ENCODE data around the gene BMPR1B. TPM values are rescaled to one million over a fixed set of nuclear protein-coding genes. Genes with fewer than 3 reads are reported as not detected.

BMPR1B gene
- total and polyA plus RNA-seq, 12 donors, result 0.04 to 7.8 (median 2.5) TPM

DNA sequence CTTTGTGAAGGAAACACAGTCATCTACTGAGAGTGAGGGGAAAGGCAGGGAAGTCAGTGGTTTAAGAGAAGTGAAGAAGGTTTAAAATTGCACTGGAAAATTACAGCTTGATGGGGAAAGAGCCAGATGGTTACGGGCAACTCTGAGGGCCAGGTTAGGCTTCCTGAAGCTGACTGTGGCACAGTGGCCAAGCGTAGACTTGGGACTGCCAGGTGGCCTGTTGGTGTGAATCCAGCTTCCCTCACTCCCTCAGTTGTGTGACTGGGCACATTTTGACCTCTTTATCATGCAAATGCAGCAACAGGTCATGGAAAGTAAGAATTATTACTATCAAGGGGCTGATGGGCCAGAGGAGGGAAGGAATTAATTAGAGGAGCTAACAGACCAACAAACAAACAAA lies 400.9 kb downstream of the BMPR1B start:
- H3K27me3 ChIP-seq, result no peaks in the 10 kb centered on the region
- 92 to 98% methylated on average over 2 of the region's 2 CpGs for WGBS, 2 donors
- H3K4me1 ChIP-seq, result peaks cover 0 to 4% (median 0%) of the 10 kb centered on the region in 9 donors
- intact Hi-C loops (cut with DNase I), result no loop called here
- no peak overlapping the region for H3K4me3 ChIP-seq
- ATAC-seq (no peak), DNase-seq (no peak)
- H3K9me3 ChIP-seq, result no peaks in the 10 kb centered on the region
- H3K36me3 ChIP-seq, result no peaks in the 10 kb centered on the region
- H3K27ac ChIP-seq, result no peak overlapping the region
- TF ChIP-seq, protein P1, sequence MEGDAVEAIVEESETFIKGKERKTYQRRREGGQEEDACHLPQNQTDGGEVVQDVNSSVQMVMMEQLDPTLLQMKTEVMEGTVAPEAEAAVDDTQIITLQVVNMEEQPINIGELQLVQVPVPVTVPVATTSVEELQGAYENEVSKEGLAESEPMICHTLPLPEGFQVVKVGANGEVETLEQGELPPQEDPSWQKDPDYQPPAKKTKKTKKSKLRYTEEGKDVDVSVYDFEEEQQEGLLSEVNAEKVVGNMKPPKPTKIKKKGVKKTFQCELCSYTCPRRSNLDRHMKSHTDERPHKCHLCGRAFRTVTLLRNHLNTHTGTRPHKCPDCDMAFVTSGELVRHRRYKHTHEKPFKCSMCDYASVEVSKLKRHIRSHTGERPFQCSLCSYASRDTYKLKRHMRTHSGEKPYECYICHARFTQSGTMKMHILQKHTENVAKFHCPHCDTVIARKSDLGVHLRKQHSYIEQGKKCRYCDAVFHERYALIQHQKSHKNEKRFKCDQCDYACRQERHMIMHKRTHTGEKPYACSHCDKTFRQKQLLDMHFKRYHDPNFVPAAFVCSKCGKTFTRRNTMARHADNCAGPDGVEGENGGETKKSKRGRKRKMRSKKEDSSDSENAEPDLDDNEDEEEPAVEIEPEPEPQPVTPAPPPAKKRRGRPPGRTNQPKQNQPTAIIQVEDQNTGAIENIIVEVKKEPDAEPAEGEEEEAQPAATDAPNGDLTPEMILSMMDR (IDR thresholded peaks at IDR 0.05), result no peak

DNA sequence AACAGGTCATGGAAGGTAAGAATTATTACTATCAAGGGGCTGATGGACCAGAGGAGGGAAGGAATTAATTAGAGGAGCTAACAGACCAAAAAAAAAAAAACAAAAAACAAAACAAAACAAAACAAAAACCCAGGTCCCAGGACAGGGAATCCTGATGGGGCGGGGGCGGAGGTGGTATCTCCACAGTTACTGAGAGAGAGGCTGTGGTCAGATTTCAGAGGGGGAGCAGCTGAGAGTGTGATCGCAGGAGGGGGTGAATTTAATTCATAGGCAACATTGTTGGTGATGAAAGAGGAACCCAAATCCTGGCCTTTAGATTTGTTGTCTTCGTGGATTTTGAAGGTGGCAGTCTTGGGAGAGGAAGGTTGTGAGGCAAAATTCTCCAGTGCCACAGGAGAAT lies 401.6 kb downstream of the BMPR1B start:
- no peak for DNase-seq
- no peak for ATAC-seq
- Histone ChIP-seq H3K4me1 (peaks cover 0 to 4% (median 0%) of the 10 kb centered on the region in 9 donors), H3K4me3 (no peak overlapping the region), H3K9me3 (no peaks in the 10 kb centered on the region), H3K27ac (no peak overlapping the region), H3K27me3 (peaks cover 0 to 5% (median 0%) of the 10 kb centered on the region in 7 donors), H3K36me3 (no peaks in the 10 kb centered on the region)
- WGBS, 2 donors, result 86% methylated on average over 4 of the region's 4 CpGs
- TF ChIP-seq, protein P1 (IDR thresholded peaks at IDR 0.05), result no peak
- intact Hi-C loops (cut with DNase I), result no loop called here

DNA sequence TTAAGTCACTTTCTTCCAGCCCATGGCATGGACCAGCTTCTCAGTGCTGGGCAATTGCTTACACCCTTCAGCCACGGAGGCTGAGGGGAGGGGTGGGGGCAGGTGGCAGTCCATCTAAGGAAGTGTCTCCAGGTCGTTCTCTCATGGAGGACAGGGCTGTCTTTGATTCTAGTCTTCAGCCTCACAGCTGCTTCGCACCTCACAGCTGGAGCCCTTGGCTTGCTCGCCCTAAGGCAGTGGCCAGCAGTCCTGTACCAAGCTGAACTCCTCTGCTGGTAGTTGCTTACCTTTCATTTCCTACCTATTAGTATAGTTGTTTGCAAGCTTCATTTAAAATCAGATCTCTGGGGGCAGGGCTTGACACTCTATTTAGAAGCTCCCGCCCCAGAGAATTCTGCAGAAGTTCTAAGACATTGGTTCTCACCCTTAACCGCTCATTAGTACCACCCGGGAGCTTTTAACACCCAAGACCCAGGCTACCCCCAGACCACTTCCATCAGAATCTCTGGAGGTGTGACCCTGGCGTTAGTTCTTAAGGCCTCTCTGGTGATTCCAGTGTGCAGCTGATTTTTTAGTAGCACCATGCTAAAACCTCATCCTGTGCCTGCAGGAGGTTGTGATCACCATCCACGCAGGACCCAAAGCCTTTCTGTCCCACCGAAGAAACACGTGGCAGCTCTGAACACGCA lies 404.2 kb downstream of the BMPR1B start:
- DNase-seq, result no peak
- H3K9me3 ChIP-seq, result no peaks in the 10 kb centered on the region
- ATAC-seq, result no peak
- H3K4me3 ChIP-seq, result no peak overlapping the region
- intact Hi-C loops (cut with DNase I), result loop anchor here in 3 of 10 donors (5.0 to 10.0 kb wide), 2 partner anchors 383 to 875 kb away; partner anchors contain the start of gene UNC5C (in 2 of the 3)
- no peaks in the 10 kb centered on the region for H3K4me1 ChIP-seq
- H3K27me3 ChIP-seq, result peaks cover 0 to 5% (median 0%) of the 10 kb centered on the region in 7 donors
- no peak overlapping the region for H3K27ac ChIP-seq
- TF ChIP-seq, protein P1 (IDR thresholded peaks at IDR 0.05), result no peak
- no peaks in the 10 kb centered on the region for H3K36me3 ChIP-seq
- 84 to 85% methylated on average over 12 of the region's 12 CpGs for WGBS, 2 donors

DNA sequence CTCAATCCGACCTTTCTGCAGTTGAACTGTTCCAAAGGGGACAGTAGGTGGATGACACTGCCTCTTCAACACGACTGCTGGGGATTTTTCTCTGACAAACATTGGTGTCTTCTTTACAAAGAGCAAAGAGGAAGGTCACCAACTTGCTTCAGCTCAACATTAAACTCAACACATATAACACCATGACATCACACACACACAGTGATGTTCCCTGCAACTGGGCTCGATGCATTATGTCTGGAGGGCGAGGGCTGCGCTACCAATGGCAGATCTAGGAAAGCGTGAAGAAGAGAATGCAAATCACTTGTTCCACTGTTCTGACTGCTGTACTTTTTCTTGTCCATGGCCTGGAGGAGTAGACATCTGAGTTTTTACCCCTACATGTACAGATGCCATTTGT lies 405.1 kb downstream of the BMPR1B start:
- H3K4me1 ChIP-seq, result no peaks in the 10 kb centered on the region
- H3K27ac ChIP-seq, result no peak overlapping the region
- H3K36me3 ChIP-seq, result no peaks in the 10 kb centered on the region
- no peak overlapping the region for H3K4me3 ChIP-seq
- H3K9me3 ChIP-seq, result no peaks in the 10 kb centered on the region
- ATAC-seq (no peak), DNase-seq (no peak)
- TF ChIP-seq, protein P1 (IDR thresholded peaks at IDR 0.05), result no peak
- intact Hi-C loops (cut with DNase I), result loop anchor here in 3 of 10 donors (5.0 to 10.0 kb wide), 2 partner anchors 382 to 874 kb away; partner anchors contain the start of gene UNC5C (in 2 of the 3)
- peaks cover 0 to 5% (median 0%) of the 10 kb centered on the region in 7 donors for H3K27me3 ChIP-seq
- 85 to 91% methylated on average over 6 of the region's 6 CpGs for WGBS, 2 donors
